HCT116 (cell line): ENCODE data around the gene POGLUT3. TPM values are rescaled to one million over a fixed set of nuclear protein-coding genes. Genes with fewer than 3 reads are reported as not detected.

Source experiments
- ATAC-seq: fragments of 200-7000 bp; cut with Tn5 transposase; 2 replicates; pipeline ENCODE4 v1.9.1; 2020; ENCODE audit warnings: mild to moderate bottlenecking, moderate library complexity
- BruUV-seq: library from RNA; stranded (reverse); fragments of 400-500 nt; replicated peaks from 2 replicates; lab custom pipeline; 2021; lab: Mats Ljungman, UMichigan
- CTCF ChIA-PET: fragments of 300-600 bp; sonication (Branson Sonifier 250); formaldehyde crosslinking; loops from one replicate; lab custom pipeline; 2021; ENCODE audit warnings: antibody characterized with exemption; lab: Charles Lee
- POLR2A ChIA-PET: fragments of 300-600, 350-600 bp; sonication (Branson Sonifier 250); formaldehyde crosslinking; loops from one replicate; lab custom pipeline; 2021; ENCODE audit warnings: antibody characterized with exemption; lab: Charles Lee
- RAD21 ChIA-PET, 2 experiments: fragments of 300-600 bp; sonication (Branson Sonifier 250); formaldehyde crosslinking; loops; one replicate each; lab custom pipeline; 2023; ENCODE audit warnings: low total read pairs in 2 of 2; ENCODE audit not compliant: uncharacterized antibody in 2 of 2, unreplicated experiment in 2 of 2, low non-redundant PET in 1 of 2; lab: Charles Lee
- DNase-seq: peaks from one replicate; pipeline ENCODE4 v3.0.0-alpha.2; 2010; ENCODE audit warnings: low read depth, low spot score
- H2AFZ ChIP-seq: fragments of 200-600 bp; shearing (Covaris generic), sonication (generic); 2 replicates; pipeline ENCODE4 v1.6.1; 2017; ENCODE audit warnings: low read depth, mixed run types, mixed read lengths, antibody characterized with exemption, low read length; ENCODE audit not compliant: poor library complexity, severe bottlenecking
- H3K27ac ChIP-seq: 2 replicates; pipeline ENCODE4 v1.5.1; 2012; ENCODE audit warnings: low read depth, low read length
- H3K27me3 ChIP-seq: fragments of 200-600 bp; sonication (generic); 2 replicates; pipeline ENCODE4 v1.6.1; 2016; ENCODE audit warnings: mixed run types, low read length, mixed read lengths; ENCODE audit not compliant: insufficient read depth
- H3K36me3 ChIP-seq, 2 experiments: fragments of 200-500 bp in 1 of 2; fragments of 200-600 bp in 1 of 2; sonication (Bioruptor generic) in 1 of 2; sonication (generic) in 1 of 2; 2 replicates each; pipeline versions ENCODE4 v1.5.1 to v1.6.1; 2014 to 2016; ENCODE audit warnings: low read length in 2 of 2, inconsistent platforms in 1 of 2, mixed read lengths in 1 of 2, mixed run types in 1 of 2; ENCODE audit not compliant: insufficient read depth in 2 of 2, control insufficient read depth in 1 of 2
- H3K4me1 ChIP-seq, 2 experiments: fragments of 200-600 bp in 1 of 2; sonication (generic) in 1 of 2; 2 replicates each; pipeline versions ENCODE4 v1.5.1 to v1.6.1; 2012 to 2017; ENCODE audit warnings: low read length in 2 of 2, inconsistent platforms in 1 of 2, mild to moderate bottlenecking in 1 of 2, mixed read lengths in 1 of 2, mixed run types in 1 of 2, moderate library complexity in 1 of 2; ENCODE audit not compliant: insufficient read depth in 2 of 2, control insufficient read depth in 1 of 2
- H3K4me2 ChIP-seq: fragments of 200-600 bp; sonication (generic); 2 replicates; pipeline ENCODE4 v1.6.1; 2017; ENCODE audit warnings: mixed run types, low read length, mixed read lengths
- H3K4me3 ChIP-seq, 2 experiments: fragments of 200-600 bp in 1 of 2; sonication (generic) in 1 of 2; replicated peaks in 1 of 2; 2 replicates each; pipeline ENCODE4 v1.5.1; 2011 to 2016; ENCODE audit warnings: low read length in 2 of 2, control low read depth in 1 of 2, low read depth in 1 of 2, mild to moderate bottlenecking in 1 of 2, mixed read lengths in 1 of 2, mixed run types in 1 of 2
- H3K79me2 ChIP-seq: fragments of 200-600 bp; sonication (generic); 2 replicates; pipeline ENCODE4 v1.6.1; 2017; ENCODE audit warnings: mild to moderate bottlenecking, mixed run types, low read length, moderate library complexity, mixed read lengths; ENCODE audit not compliant: insufficient read depth
- H3K9ac ChIP-seq: fragments of 200-600 bp; sonication (generic); 2 replicates; pipeline ENCODE4 v1.6.1; 2016; ENCODE audit warnings: low read length, mixed read lengths
- H3K9me2 ChIP-seq: fragments of 200-600 bp; sonication (generic), shearing (Covaris generic); 2 replicates; pipeline ENCODE4 v1.6.1; 2017; ENCODE audit warnings: mixed run types, mild to moderate bottlenecking, moderate library complexity; ENCODE audit not compliant: insufficient read depth
- H3K9me3 ChIP-seq, 2 experiments: fragments of 200-500 bp in 1 of 2; fragments of 200-600 bp in 1 of 2; sonication (Bioruptor generic) in 1 of 2; sonication (generic) in 1 of 2; 2 replicates each; pipeline ENCODE4 v1.6.1; 2014 to 2017; ENCODE audit warnings: low read length in 2 of 2, mixed read lengths in 2 of 2, inconsistent platforms in 1 of 2, low read depth in 1 of 2, mild to moderate bottlenecking in 1 of 2, mixed run types in 1 of 2, moderate library complexity in 1 of 2; ENCODE audit not compliant: control insufficient read depth in 1 of 2, insufficient read depth in 1 of 2
- H4K20me1 ChIP-seq: fragments of 200-600 bp; sonication (generic), shearing (Covaris generic); 2 replicates; pipeline ENCODE4 v1.6.1; 2017; ENCODE audit warnings: mixed run types, mild to moderate bottlenecking, moderate library complexity; ENCODE audit not compliant: insufficient read depth
- CEBPB ChIP-seq: IDR thresholded peaks from 2 replicates; pipeline ENCODE4 v1.6.1; 2012; ENCODE audit warnings: low read depth
- ELF1 ChIP-seq: IDR thresholded peaks from 2 replicates; pipeline ENCODE4 v1.6.1; 2012; ENCODE audit warnings: low read depth, borderline replicate concordance
- EZH2 ChIP-seq: fragments of 200-600 bp; sonication (generic); IDR thresholded peaks from 2 replicates; pipeline ENCODE4 v1.6.1; 2017; ENCODE audit warnings: antibody characterized with exemption, mixed run types
- EZH2phosphoT487 ChIP-seq: fragments of 200-600 bp; IDR thresholded peaks from 2 replicates; pipeline ENCODE4 v1.6.1; 2018; ENCODE audit warnings: antibody characterized with exemption, borderline replicate concordance
- FOSL1 ChIP-seq: IDR thresholded peaks from 2 replicates; pipeline ENCODE4 v1.6.1; 2012; ENCODE audit warnings: low read depth
- JUND ChIP-seq: IDR thresholded peaks from 2 replicates; pipeline ENCODE4 v1.6.1; 2012
- POLR2AphosphoS5 ChIP-seq: IDR thresholded peaks from 2 replicates; pipeline ENCODE4 v1.6.1; 2011; ENCODE audit warnings: mild to moderate bottlenecking, low read depth, low read length, moderate library complexity
- RAD21 ChIP-seq: IDR thresholded peaks from 2 replicates; pipeline ENCODE4 v1.6.1; 2012; ENCODE audit warnings: low read depth, mild to moderate bottlenecking
- SIN3A ChIP-seq: IDR thresholded peaks from 2 replicates; pipeline ENCODE4 v1.6.1; 2012; ENCODE audit warnings: low read depth
- SP1 ChIP-seq: IDR thresholded peaks from 2 replicates; pipeline ENCODE4 v1.6.1; 2012; ENCODE audit warnings: low read depth
- SRF ChIP-seq: IDR thresholded peaks from 2 replicates; pipeline ENCODE4 v1.6.1; 2012; ENCODE audit warnings: low read depth
- ZFX ChIP-seq: fragments of 450-650 bp; IDR thresholded peaks from 2 replicates; pipeline ENCODE4 v1.6.1; 2017
- ZNF274 ChIP-seq: fragments of 200-500 bp; sonication (Bioruptor generic); IDR thresholded peaks from 2 replicates; pipeline ENCODE4 v1.6.1; 2014; ENCODE audit warnings: mild to moderate bottlenecking, low read depth, low read length, inconsistent platforms
- intact Hi-C: fragments of 100-400 bp; cut with micrococcal nuclease; formaldehyde crosslinking; loops from 2 replicates; pipeline ENCODE4 v1.10.0; 2022
- total RNA-seq: library from RNA; stranded (reverse); gene quantifications from one replicate; pipeline ENCODE4 v1.2.1, GENCODE V29; 2021; ENCODE audit not compliant: unreplicated experiment
- TF ChIP-seq, protein P1 (sequence below): IDR thresholded peaks from 2 replicates; pipeline ENCODE4 v1.6.1; 2012; ENCODE audit warnings: low read depth
- TF ChIP-seq, protein P2 (sequence below), 3 experiments: fragments of 200-600 bp in 1 of 3; sonication (generic) in 1 of 3; IDR thresholded peaks in 2 of 3; conservative IDR thresholded peaks in 1 of 3; 2 replicates each; pipeline ENCODE4 v1.5.1; 2012 to 2017; ENCODE audit warnings: low read depth in 2 of 3, low read length in 2 of 3, antibody characterized with exemption in 1 of 3, borderline replicate concordance in 1 of 3, control low read depth in 1 of 3, mild to moderate bottlenecking in 1 of 3, mixed read lengths in 1 of 3, mixed run types in 1 of 3, moderate library complexity in 1 of 3; ENCODE audit not compliant: insufficient read depth in 1 of 3
- TF ChIP-seq, protein P3 (sequence below): IDR thresholded peaks from 2 replicates; pipeline ENCODE4 v1.6.1; 2012
- TF ChIP-seq, protein P4 (sequence below): IDR thresholded peaks from 2 replicates; pipeline ENCODE4 v1.6.1; 2012

The POGLUT3 gene
- total RNA-seq, 1 experiment from 2014 or later = 22.0 TPM

DNA sequence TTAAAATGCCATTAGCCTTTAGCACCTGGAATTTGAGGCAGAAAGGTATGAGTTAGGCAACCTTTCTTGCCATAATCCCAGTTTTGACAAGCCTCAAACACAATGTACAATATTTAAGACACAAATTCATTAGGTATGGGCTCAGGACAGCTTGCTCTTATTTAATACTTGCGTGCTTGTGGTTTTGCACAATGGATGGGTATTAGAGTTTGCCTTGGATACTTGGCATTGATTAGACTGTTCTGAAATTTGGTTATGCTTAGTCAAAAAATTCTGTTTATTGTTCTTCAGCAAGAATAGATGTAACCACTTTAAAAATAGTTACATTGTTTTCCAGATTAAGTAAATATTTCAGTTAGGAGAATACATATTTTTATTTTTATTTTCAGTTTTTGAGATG lies 25.5 kb downstream of the POGLUT3 start (continued):
- TF ChIP-seq, protein P1, sequence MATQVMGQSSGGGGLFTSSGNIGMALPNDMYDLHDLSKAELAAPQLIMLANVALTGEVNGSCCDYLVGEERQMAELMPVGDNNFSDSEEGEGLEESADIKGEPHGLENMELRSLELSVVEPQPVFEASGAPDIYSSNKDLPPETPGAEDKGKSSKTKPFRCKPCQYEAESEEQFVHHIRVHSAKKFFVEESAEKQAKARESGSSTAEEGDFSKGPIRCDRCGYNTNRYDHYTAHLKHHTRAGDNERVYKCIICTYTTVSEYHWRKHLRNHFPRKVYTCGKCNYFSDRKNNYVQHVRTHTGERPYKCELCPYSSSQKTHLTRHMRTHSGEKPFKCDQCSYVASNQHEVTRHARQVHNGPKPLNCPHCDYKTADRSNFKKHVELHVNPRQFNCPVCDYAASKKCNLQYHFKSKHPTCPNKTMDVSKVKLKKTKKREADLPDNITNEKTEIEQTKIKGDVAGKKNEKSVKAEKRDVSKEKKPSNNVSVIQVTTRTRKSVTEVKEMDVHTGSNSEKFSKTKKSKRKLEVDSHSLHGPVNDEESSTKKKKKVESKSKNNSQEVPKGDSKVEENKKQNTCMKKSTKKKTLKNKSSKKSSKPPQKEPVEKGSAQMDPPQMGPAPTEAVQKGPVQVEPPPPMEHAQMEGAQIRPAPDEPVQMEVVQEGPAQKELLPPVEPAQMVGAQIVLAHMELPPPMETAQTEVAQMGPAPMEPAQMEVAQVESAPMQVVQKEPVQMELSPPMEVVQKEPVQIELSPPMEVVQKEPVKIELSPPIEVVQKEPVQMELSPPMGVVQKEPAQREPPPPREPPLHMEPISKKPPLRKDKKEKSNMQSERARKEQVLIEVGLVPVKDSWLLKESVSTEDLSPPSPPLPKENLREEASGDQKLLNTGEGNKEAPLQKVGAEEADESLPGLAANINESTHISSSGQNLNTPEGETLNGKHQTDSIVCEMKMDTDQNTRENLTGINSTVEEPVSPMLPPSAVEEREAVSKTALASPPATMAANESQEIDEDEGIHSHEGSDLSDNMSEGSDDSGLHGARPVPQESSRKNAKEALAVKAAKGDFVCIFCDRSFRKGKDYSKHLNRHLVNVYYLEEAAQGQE = no peak
- no peak for TF ChIP-seq POLR2AphosphoS5
- no peak for TF ChIP-seq SIN3A
- TF ChIP-seq FOSL1 = no peak
- no peak for TF ChIP-seq ZFX
- TF ChIP-seq, protein P2, sequence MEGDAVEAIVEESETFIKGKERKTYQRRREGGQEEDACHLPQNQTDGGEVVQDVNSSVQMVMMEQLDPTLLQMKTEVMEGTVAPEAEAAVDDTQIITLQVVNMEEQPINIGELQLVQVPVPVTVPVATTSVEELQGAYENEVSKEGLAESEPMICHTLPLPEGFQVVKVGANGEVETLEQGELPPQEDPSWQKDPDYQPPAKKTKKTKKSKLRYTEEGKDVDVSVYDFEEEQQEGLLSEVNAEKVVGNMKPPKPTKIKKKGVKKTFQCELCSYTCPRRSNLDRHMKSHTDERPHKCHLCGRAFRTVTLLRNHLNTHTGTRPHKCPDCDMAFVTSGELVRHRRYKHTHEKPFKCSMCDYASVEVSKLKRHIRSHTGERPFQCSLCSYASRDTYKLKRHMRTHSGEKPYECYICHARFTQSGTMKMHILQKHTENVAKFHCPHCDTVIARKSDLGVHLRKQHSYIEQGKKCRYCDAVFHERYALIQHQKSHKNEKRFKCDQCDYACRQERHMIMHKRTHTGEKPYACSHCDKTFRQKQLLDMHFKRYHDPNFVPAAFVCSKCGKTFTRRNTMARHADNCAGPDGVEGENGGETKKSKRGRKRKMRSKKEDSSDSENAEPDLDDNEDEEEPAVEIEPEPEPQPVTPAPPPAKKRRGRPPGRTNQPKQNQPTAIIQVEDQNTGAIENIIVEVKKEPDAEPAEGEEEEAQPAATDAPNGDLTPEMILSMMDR (IDR thresholded peaks at IDR 0.05 in 2 of 3, conservative IDR thresholded peaks at IDR 0.05 in 1 of 3; ENCODE audit: borderline replicate concordance in 1 of 3, insufficient read depth in 1 of 3, low read depth in 2 of 3, low read length in 2 of 3) = no peak
- TF ChIP-seq, protein P3, sequence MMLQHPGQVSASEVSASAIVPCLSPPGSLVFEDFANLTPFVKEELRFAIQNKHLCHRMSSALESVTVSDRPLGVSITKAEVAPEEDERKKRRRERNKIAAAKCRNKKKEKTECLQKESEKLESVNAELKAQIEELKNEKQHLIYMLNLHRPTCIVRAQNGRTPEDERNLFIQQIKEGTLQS = no peak
- TF ChIP-seq ELF1 = no peak
- no peak for TF ChIP-seq RAD21

DNA sequence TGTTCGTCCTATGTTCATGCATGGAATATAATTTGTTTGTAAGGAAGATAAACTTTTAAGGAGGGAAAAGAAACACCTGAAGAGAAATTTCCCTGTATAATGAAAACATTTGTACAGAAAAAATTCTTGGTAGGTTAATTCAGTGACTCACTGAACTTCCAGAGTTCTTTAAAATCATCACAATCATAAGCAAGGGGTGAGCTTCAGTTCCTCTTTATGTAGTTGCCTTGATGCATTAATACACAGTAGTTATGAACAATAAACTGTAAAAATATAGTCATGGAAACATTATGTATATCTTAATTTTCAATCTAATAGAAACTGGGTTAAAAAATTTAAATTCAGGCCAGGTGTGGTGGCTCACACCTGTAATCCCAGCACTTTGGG lies 29.7 kb downstream of the POGLUT3 start:
- H3K27me3 ChIP-seq = no peaks in the 10 kb centered on the region
- H3K9ac ChIP-seq = no peak overlapping the region
- no peak overlapping the region for H2AFZ ChIP-seq
- no peaks in the 10 kb centered on the region for H3K79me2 ChIP-seq
- H3K4me1 ChIP-seq = peaks cover 5 to 14% of the 10 kb centered on the region in 2 experiments; a peak in 3 of 4 replicates
- H3K36me3 ChIP-seq = no peaks in the 10 kb centered on the region
- DNase-seq = no peak
- no peak overlapping the region for H3K27ac ChIP-seq
- H3K4me3 ChIP-seq = no peak overlapping the region
- H4K20me1 ChIP-seq = no peaks in the 10 kb centered on the region
- no peak overlapping the region for H3K4me2 ChIP-seq
- intact Hi-C loops = no loop called here
- CTCF ChIA-PET = no interaction called here
- no peaks in the 10 kb centered on the region for H3K9me3 ChIP-seq
- no peak for ATAC-seq
- no TSS peak for BruUV-seq
- TF ChIP-seq JUND (no peak), SP1 (no peak), ZNF274 (no peak), CEBPB (no peak), ELF1 (no peak), EZH2 (no peak), SRF (no peak), RAD21 (no peak), SIN3A (no peak), EZH2phosphoT487 (no peak)
- TF ChIP-seq, protein P4, sequence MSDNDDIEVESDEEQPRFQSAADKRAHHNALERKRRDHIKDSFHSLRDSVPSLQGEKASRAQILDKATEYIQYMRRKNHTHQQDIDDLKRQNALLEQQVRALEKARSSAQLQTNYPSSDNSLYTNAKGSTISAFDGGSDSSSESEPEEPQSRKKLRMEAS = no peak
- TF ChIP-seq, protein P1 = no peak
- no peaks in the 10 kb centered on the region for H3K9me2 ChIP-seq
- POLR2A ChIA-PET = no interaction called here
- RAD21 ChIA-PET = no interaction called here
